IPS-18a (cell line): Measurements from ENCODE around the gene ZBTB46.

ENCODE experiments used
- H3K27ac ChIP-seq: one replicate; pipeline ENCODE4 v1.5.1; 2013; ENCODE audit warnings: low read length
- H3K27me3 ChIP-seq: one replicate; pipeline ENCODE4 v1.6.1; 2013; ENCODE audit warnings: mild to moderate bottlenecking, low read length; ENCODE audit not compliant: control insufficient read depth, insufficient read depth
- H3K36me3 ChIP-seq: one replicate; pipeline ENCODE4 v1.6.1; 2013; ENCODE audit warnings: low read depth, low read length; ENCODE audit not compliant: control insufficient read depth
- H3K4me1 ChIP-seq: one replicate; pipeline ENCODE4 v1.6.1; 2013; ENCODE audit warnings: low read depth, low read length; ENCODE audit not compliant: control insufficient read depth
- H3K4me3 ChIP-seq: one replicate; pipeline ENCODE4 v1.5.1; 2013; ENCODE audit warnings: low read length
- H3K9ac ChIP-seq: one replicate; pipeline ENCODE4 v1.6.1; 2013; ENCODE audit warnings: mild to moderate bottlenecking, low read length, moderate library complexity
- H3K9me3 ChIP-seq: one replicate; pipeline ENCODE4 v1.6.1; 2013; ENCODE audit warnings: low read depth, low read length; ENCODE audit not compliant: control insufficient read depth

ZBTB46 gene

GRCh38 chr20:63844511-63844991 lies 13.5 kb upstream of the ZBTB46 start:
- Histone ChIP-seq H3K36me3 (no peaks in the 10 kb centered on the region), H3K9me3 (no peaks in the 10 kb centered on the region), H3K9ac (no peak overlapping the region)

GRCh38 chr20:63843778-63844177 lies 12.7 kb upstream of the ZBTB46 start:
- Histone ChIP-seq H3K9me3 (no peaks in the 10 kb centered on the region), H3K9ac (no peak overlapping the region), H3K27me3 (no peaks in the 10 kb centered on the region), H3K36me3 (no peaks in the 10 kb centered on the region), H3K4me1 (peaks cover 23% of the 10 kb centered on the region), H3K4me3 (no peak overlapping the region), H3K27ac (no peak overlapping the region)

More at GRCh38 chr20:63844511-63844991, 13.5 kb upstream of the ZBTB46 start:
- Histone ChIP-seq H3K27ac (no peak overlapping the region), H3K4me3 (no peak overlapping the region), H3K27me3 (no peaks in the 10 kb centered on the region), H3K4me1 (peaks cover 23% of the 10 kb centered on the region)

- Histone ChIP-seq H3K9me3 (no peaks in the 10 kb centered on the region), H3K36me3 (no peaks in the 10 kb centered on the region), H3K9ac (no peak overlapping the region), H3K27me3 (no peaks in the 10 kb centered on the region), H3K4me1 (peaks cover 20% of the 10 kb centered on the region), H3K27ac (no peak overlapping the region), H3K4me3 (no peak overlapping the region)
These were observed 12.2 kb upstream of the ZBTB46 start for GRCh38 chr20:63843222-63843621.

- no peaks in the 10 kb centered on the region for H3K9me3 ChIP-seq
- no peaks in the 10 kb centered on the region for H3K27me3 ChIP-seq
- H3K4me1 ChIP-seq, result peaks cover 12% of the 10 kb centered on the region
- no peak overlapping the region for H3K4me3 ChIP-seq
- no peaks in the 10 kb centered on the region for H3K36me3 ChIP-seq
- H3K27ac ChIP-seq, result no peak overlapping the region
- no peak overlapping the region for H3K9ac ChIP-seq
These were observed 11.2 kb upstream of the ZBTB46 start for GRCh38 chr20:63842258-63842657.

GRCh38 chr20:63840405-63840828 lies 9.4 kb upstream of the ZBTB46 start:
- Histone ChIP-seq H3K9ac (no peak overlapping the region), H3K36me3 (no peaks in the 10 kb centered on the region), H3K4me1 (no peaks in the 10 kb centered on the region), H3K9me3 (no peaks in the 10 kb centered on the region), H3K27me3 (no peaks in the 10 kb centered on the region), H3K27ac (no peak overlapping the region), H3K4me3 (no peak overlapping the region)

GRCh38 chr20:63839620-63840019 lies 8.6 kb upstream of the ZBTB46 start:
- H3K9me3 ChIP-seq, result no peaks in the 10 kb centered on the region
- H3K36me3 ChIP-seq, result no peaks in the 10 kb centered on the region
- no peaks in the 10 kb centered on the region for H3K4me1 ChIP-seq
- no peak overlapping the region for H3K9ac ChIP-seq
- H3K27me3 ChIP-seq, result no peaks in the 10 kb centered on the region
- no peak overlapping the region for H3K4me3 ChIP-seq
- no peak overlapping the region for H3K27ac ChIP-seq

- no peaks in the 10 kb centered on the region for H3K4me1 ChIP-seq
- H3K9ac ChIP-seq, result no peak overlapping the region
- H3K36me3 ChIP-seq, result no peaks in the 10 kb centered on the region
- peaks cover 16% of the 10 kb centered on the region for H3K27me3 ChIP-seq
- H3K4me3 ChIP-seq, result no peak overlapping the region
- no peaks in the 10 kb centered on the region for H3K9me3 ChIP-seq
- no peak overlapping the region for H3K27ac ChIP-seq
These were observed 6.4 kb upstream of the ZBTB46 start for GRCh38 chr20:63837479-63837878.

GRCh38 chr20:63836458-63837344 lies 5.6 kb upstream of the ZBTB46 start:
- Histone ChIP-seq H3K9ac (no peak overlapping the region), H3K4me1 (no peaks in the 10 kb centered on the region), H3K9me3 (no peaks in the 10 kb centered on the region), H3K27me3 (peaks cover 24% of the 10 kb centered on the region), H3K27ac (no peak overlapping the region), H3K4me3 (no peak overlapping the region), H3K36me3 (no peaks in the 10 kb centered on the region)

- Histone ChIP-seq H3K9ac (no peak overlapping the region), H3K4me1 (no peaks in the 10 kb centered on the region), H3K9me3 (no peaks in the 10 kb centered on the region), H3K27me3 (peaks cover 25% of the 10 kb centered on the region), H3K4me3 (no peak overlapping the region), H3K36me3 (no peaks in the 10 kb centered on the region), H3K27ac (no peak overlapping the region)
These were observed 4.2 kb upstream of the ZBTB46 start for GRCh38 chr20:63835021-63835858.

GRCh38 chr20:63834491-63834880 lies 3.4 kb upstream of the ZBTB46 start:
- H3K9me3 ChIP-seq, result no peaks in the 10 kb centered on the region
- H3K27ac ChIP-seq, result no peak overlapping the region
- H3K36me3 ChIP-seq, result no peaks in the 10 kb centered on the region
- H3K27me3 ChIP-seq, result peaks cover 33% of the 10 kb centered on the region
- no peak overlapping the region for H3K4me3 ChIP-seq
- H3K9ac ChIP-seq, result no peak overlapping the region
- H3K4me1 ChIP-seq, result peaks cover 5% of the 10 kb centered on the region

- H3K9ac ChIP-seq, result no peak overlapping the region
- H3K4me3 ChIP-seq, result no peak overlapping the region
- no peak overlapping the region for H3K27ac ChIP-seq
- peaks cover 6% of the 10 kb centered on the region for H3K4me1 ChIP-seq
- H3K36me3 ChIP-seq, result no peaks in the 10 kb centered on the region
- no peaks in the 10 kb centered on the region for H3K9me3 ChIP-seq
- H3K27me3 ChIP-seq, result peaks cover 38% of the 10 kb centered on the region
These were observed 2.9 kb upstream of the ZBTB46 start for GRCh38 chr20:63833776-63834490.
